ENCODE results near the gene TSPYL4. TPM values are rescaled to one million over a fixed set of nuclear protein-coding genes. Genes with fewer than 3 reads are reported as not detected.

The TSPYL4 gene
- total RNA-seq, 4 donors from 2014 or later = 5.8 to 9.1 (median 7.2) TPM

- no peak for DNase-seq
- H3K9me3 ChIP-seq = no peaks in the 10 kb centered on the region
- H3K27ac ChIP-seq = no peak overlapping the region
- no peaks in the 10 kb centered on the region for H3K36me3 ChIP-seq
- peaks cover 0 to 13% (median 1%) of the 10 kb centered on the region in 4 donors for H3K4me1 ChIP-seq
- no peak for TF ChIP-seq POLR2A (IDR thresholded peaks at IDR 0.05)
- no peak for TF ChIP-seq CTCF (IDR thresholded peaks at IDR 0.05)
- no peaks in the 10 kb centered on the region for H3K27me3 ChIP-seq
- no peak overlapping the region for H3K4me3 ChIP-seq
These were observed 4.6 kb upstream of the TSPYL4 start for GRCh38 chr6:116258520-116258919.

GRCh38 chr6:116256694-116257093 lies 2.8 kb upstream of the TSPYL4 start:
- no peaks in the 10 kb centered on the region for H3K36me3 ChIP-seq
- no peak overlapping the region for H3K27ac ChIP-seq
- TF ChIP-seq CTCF (IDR thresholded peaks at IDR 0.05) (no peak), POLR2A (IDR thresholded peaks at IDR 0.05) (no peak)
- H3K27me3 ChIP-seq = no peaks in the 10 kb centered on the region
- no peaks in the 10 kb centered on the region for H3K9me3 ChIP-seq
- DNase-seq = no peak
- H3K4me1 ChIP-seq = peaks cover 3 to 29% (median 5%) of the 10 kb centered on the region in 4 donors
- no peak overlapping the region for H3K4me3 ChIP-seq

GRCh38 chr6:116255246-116255800 lies 1.4 kb upstream of the TSPYL4 start:
- no peak for DNase-seq
- H3K27ac ChIP-seq = peak overlapping the region in 1 of 4 donors; percentile 92

GRCh38 chr6:116254297-116255056 lies 602 bp upstream of the TSPYL4 start:
- Histone ChIP-seq H3K9me3 (no peaks in the 10 kb centered on the region), H3K27me3 (no peaks in the 10 kb centered on the region), H3K4me3 (peak overlapping the region; percentile 72 to 100 (median 81)), H3K36me3 (no peaks in the 10 kb centered on the region), H3K27ac (peak overlapping the region; percentile 76 to 92 (median 84)), H3K4me1 (peaks cover 3 to 45% (median 7%) of the 10 kb centered on the region in 4 donors)
- TF ChIP-seq CTCF (IDR thresholded peaks at IDR 0.05) (no peak), POLR2A (IDR thresholded peaks at IDR 0.05) (no peak)
- DNase-seq = no peak

More at GRCh38 chr6:116255246-116255800, 1.4 kb upstream of the TSPYL4 start:
- H3K4me1 ChIP-seq = peaks cover 3 to 43% (median 7%) of the 10 kb centered on the region in 4 donors
- H3K4me3 ChIP-seq = no peak overlapping the region
- TF ChIP-seq POLR2A (IDR thresholded peaks at IDR 0.05) (no peak), CTCF (IDR thresholded peaks at IDR 0.05) (no peak)
- H3K27me3 ChIP-seq = no peaks in the 10 kb centered on the region
- no peaks in the 10 kb centered on the region for H3K36me3 ChIP-seq
- H3K9me3 ChIP-seq = no peaks in the 10 kb centered on the region

GRCh38 chr6:116253188-116253504 lies 729 bp downstream of the TSPYL4 start:
- TF ChIP-seq POLR2A (IDR thresholded peaks at IDR 0.05) = no peak
- no peak for TF ChIP-seq CTCF (IDR thresholded peaks at IDR 0.05)
- Histone ChIP-seq H3K9me3 (no peaks in the 10 kb centered on the region), H3K4me3 (peak overlapping the region; percentile 72 to 100 (median 81)), H3K27me3 (no peaks in the 10 kb centered on the region), H3K27ac (peak overlapping the region; percentile 76 to 92 (median 84)), H3K36me3 (no peaks in the 10 kb centered on the region), H3K4me1 (peaks cover 3 to 45% (median 7%) of the 10 kb centered on the region in 4 donors)
- no peak for DNase-seq

Data from Peyer's patch (tissue), 4 donors.